H1 (cell line): ENCODE measurements around the gene METAP1D. TPM values are rescaled to one million over a fixed set of nuclear protein-coding genes. Genes with fewer than 3 reads are reported as not detected.

Experiments
- CTCF ChIA-PET: fragments of 300-600 bp; sonication (Branson Sonifier 250); formaldehyde crosslinking; loops from one replicate; lab custom pipeline; 2021; ENCODE audit not compliant: partially characterized antibody; lab: Charles Lee
- POLR2A ChIA-PET: fragments of 300-600 bp; sonication (Branson Sonifier 250); formaldehyde crosslinking; loops from one replicate; lab custom pipeline; 2021; ENCODE audit warnings: inconsistent platforms; ENCODE audit not compliant: partially characterized antibody; lab: Charles Lee
- DNase-seq, 2 experiments: peaks; one replicate each; pipeline versions ENCODE4 v3.0.0 to v3.0.0-alpha.2; 2010 to 2022; ENCODE audit warnings: low spot score in 2 of 2, low read depth in 1 of 2, mixed read lengths in 1 of 2
- FAIRE-seq: peaks from 2 replicates; lab custom pipeline; 2011; peaks lifted over from hg19 to GRCh38; lab: Jason Lieb, UNC
- H2AFZ ChIP-seq: 2 replicates; pipeline ENCODE4 v1.8.1; 2012; ENCODE audit warnings: low read length, inconsistent platforms
- H2AK5ac ChIP-seq: 2 replicates; pipeline ENCODE4 v1.6.1; 2013; ENCODE audit warnings: low read depth, low read length
- H2BK120ac ChIP-seq: replicated peaks from 2 replicates; pipeline ENCODE3; 2013; ENCODE audit warnings: low read depth, low read length, inconsistent platforms
- H2BK12ac ChIP-seq: 2 replicates; pipeline ENCODE4 v1.6.1; 2013; ENCODE audit warnings: low read depth, low read length
- H2BK15ac ChIP-seq: 2 replicates; pipeline ENCODE4 v1.6.1; 2013; ENCODE audit warnings: low read length
- H2BK20ac ChIP-seq: 2 replicates; pipeline ENCODE4 v1.6.1; 2013; ENCODE audit warnings: low read length
- H2BK5ac ChIP-seq: 2 replicates; pipeline ENCODE4 v1.6.1; 2013; ENCODE audit warnings: low read depth, low read length
- H3K14ac ChIP-seq: 2 replicates; pipeline ENCODE4 v1.6.1; 2013; ENCODE audit warnings: inconsistent platforms; ENCODE audit not compliant: insufficient read length
- H3K18ac ChIP-seq: 2 replicates; pipeline ENCODE4 v1.6.1; 2013; ENCODE audit warnings: low read length; ENCODE audit errors: extremely low read depth
- H3K23ac ChIP-seq: 2 replicates; pipeline ENCODE4 v1.6.1; 2013; ENCODE audit warnings: inconsistent platforms; ENCODE audit not compliant: insufficient read length
- H3K23me2 ChIP-seq: 2 replicates; pipeline ENCODE4 v1.6.1; 2013; ENCODE audit warnings: low read depth, low read length
- H3K27ac ChIP-seq: 2 replicates; pipeline ENCODE4 v1.6.1; 2011; ENCODE audit warnings: low read depth, low read length, inconsistent platforms
- H3K27me3 ChIP-seq, 4 experiments: replicated peaks in 1 of 4; 1 replicate in 1 of 4; 2 replicates in 3 of 4; pipeline versions ENCODE4 v1.6.1 to v1.8.1; 2011 to 2013; ENCODE audit warnings: low read length in 3 of 4, mild to moderate bottlenecking in 3 of 4, inconsistent platforms in 2 of 4, mixed read lengths in 2 of 4, moderate library complexity in 1 of 4; ENCODE audit not compliant: control insufficient read depth in 3 of 4, insufficient read depth in 3 of 4; ENCODE audit errors: extremely low read depth in 1 of 4
- H3K36me3 ChIP-seq, 4 experiments: 2 replicates each; pipeline versions ENCODE4 v1.6.1 to v1.8.1; 2011 to 2013; ENCODE audit warnings: mild to moderate bottlenecking in 4 of 4, low read length in 3 of 4, moderate library complexity in 2 of 4, control low read depth in 1 of 4, inconsistent platforms in 1 of 4; ENCODE audit not compliant: insufficient read depth in 4 of 4, control insufficient read depth in 2 of 4
- H3K4ac ChIP-seq: replicated peaks from 2 replicates; pipeline ENCODE3; 2013; ENCODE audit warnings: low read length, low read depth, mixed read lengths, inconsistent platforms; ENCODE audit not compliant: insufficient read length
- H3K4me1 ChIP-seq, 4 experiments: replicated peaks in 1 of 4; 1 replicate in 1 of 4; 2 replicates in 3 of 4; pipeline versions ENCODE4 v1.6.1 to v1.8.1; 2011 to 2013; ENCODE audit warnings: low read length in 3 of 4, inconsistent platforms in 2 of 4, mixed read lengths in 1 of 4; ENCODE audit not compliant: insufficient read depth in 4 of 4, control insufficient read depth in 3 of 4
- H3K4me2 ChIP-seq, 2 experiments: 2 replicates each; pipeline versions ENCODE4 v1.6.1 to v1.8.1; 2011 to 2013; ENCODE audit warnings: low read depth in 2 of 2, low read length in 2 of 2, control low read depth in 1 of 2, inconsistent platforms in 1 of 2, mild to moderate bottlenecking in 1 of 2; ENCODE audit not compliant: insufficient read depth in 1 of 2
- H3K4me3 ChIP-seq, 4 experiments: fragments of 200-600, 300-600 bp in 1 of 4; sonication (generic), shearing (Covaris generic), sonication (Bioruptor Twin) in 1 of 4; 2 replicates each; pipeline versions ENCODE4 v1.5.1 to v1.8.1; 2011 to 2016; ENCODE audit warnings: low read length in 4 of 4, low read depth in 3 of 4, control low read depth in 2 of 4, inconsistent platforms in 2 of 4, mild to moderate bottlenecking in 2 of 4, mixed read lengths in 1 of 4, moderate library complexity in 1 of 4; ENCODE audit not compliant: insufficient read depth in 2 of 4; ENCODE audit errors: extremely low read depth in 1 of 4
- H3K56ac ChIP-seq: replicated peaks from 2 replicates; pipeline ENCODE3; 2013; ENCODE audit warnings: low read depth, mild to moderate bottlenecking, mixed read lengths, low read length, inconsistent platforms; ENCODE audit not compliant: insufficient read length
- H3K79me1 ChIP-seq: 2 replicates; pipeline ENCODE4 v1.6.1; 2013; ENCODE audit warnings: low read depth, low read length, control low read depth
- H3K79me2 ChIP-seq, 2 experiments: 2 replicates each; pipeline versions ENCODE4 v1.6.1 to v1.8.1; 2012 to 2013; ENCODE audit warnings: low read length in 2 of 2, mild to moderate bottlenecking in 2 of 2, inconsistent platforms in 1 of 2; ENCODE audit not compliant: insufficient read depth in 2 of 2, control insufficient read depth in 1 of 2
- H3K9ac ChIP-seq, 4 experiments: replicated peaks in 1 of 4; 1 replicate in 1 of 4; 2 replicates in 3 of 4; pipeline versions ENCODE4 v1.6.1 to v1.8.1; 2011 to 2013; ENCODE audit warnings: low read depth in 3 of 4, low read length in 3 of 4, control low read depth in 2 of 4, mild to moderate bottlenecking in 2 of 4, moderate library complexity in 2 of 4, inconsistent platforms in 1 of 4; ENCODE audit errors: extremely low read depth in 1 of 4
- H3K9me3 ChIP-seq, 2 experiments: 2 replicates each; pipeline versions ENCODE4 v1.6.1 to v1.8.1; 2012 to 2013; ENCODE audit warnings: mild to moderate bottlenecking in 2 of 2, moderate library complexity in 2 of 2, control low read depth in 1 of 2, inconsistent platforms in 1 of 2, low read depth in 1 of 2, low read length in 1 of 2, mixed read lengths in 1 of 2; ENCODE audit not compliant: insufficient read depth in 2 of 2
- H4K20me1 ChIP-seq, 2 experiments: replicated peaks in 1 of 2; 2 replicates each; pipeline versions ENCODE3 to v1.8.1; 2011 to 2013; ENCODE audit warnings: inconsistent platforms in 2 of 2, low read length in 2 of 2, mild to moderate bottlenecking in 1 of 2; ENCODE audit not compliant: insufficient read depth in 2 of 2, control insufficient read depth in 1 of 2
- H4K5ac ChIP-seq: 2 replicates; pipeline ENCODE4 v1.6.1; 2013; ENCODE audit warnings: low read length, low read depth, mixed read lengths, inconsistent platforms; ENCODE audit not compliant: insufficient read length
- H4K8ac ChIP-seq: 2 replicates; pipeline ENCODE4 v1.8.0; 2013; ENCODE audit warnings: mild to moderate bottlenecking, moderate library complexity, low read length, inconsistent platforms; ENCODE audit not compliant: insufficient read depth; ENCODE audit errors: extremely low read depth
- H4K91ac ChIP-seq: replicated peaks from 2 replicates; pipeline ENCODE3; 2013; ENCODE audit warnings: low read length, mixed read lengths, inconsistent platforms; ENCODE audit not compliant: insufficient read length
- ASH2L ChIP-seq: fragments of 200-600, 300-600 bp; sonication (generic); IDR thresholded peaks from one replicate; pipeline ENCODE4 v1.7.1; 2017; ENCODE audit warnings: low read length
- CTCF ChIP-seq, 3 experiments: IDR thresholded peaks; 1 replicate in 2 of 3; 2 replicates in 1 of 3; pipeline versions ENCODE4 v1.5.1 to v1.6.1; 2011; ENCODE audit warnings: low read length in 3 of 3, mild to moderate bottlenecking in 3 of 3, inconsistent platforms in 2 of 3, low read depth in 1 of 3, moderate library complexity in 1 of 3; ENCODE audit not compliant: insufficient read depth in 1 of 3; ENCODE audit errors: control extremely low read depth in 1 of 3
- JUND ChIP-seq: IDR thresholded peaks from 2 replicates; pipeline ENCODE4 v1.6.1; 2011; ENCODE audit warnings: mild to moderate bottlenecking, improper control_type of control experiment, low read length
- KDM1A ChIP-seq: fragments of 200-600, 300-600 bp; sonication (generic); IDR thresholded peaks from 2 replicates; pipeline ENCODE4 v1.7.1; 2016; ENCODE audit warnings: mild to moderate bottlenecking, low read length, borderline replicate concordance
- KDM4A ChIP-seq: IDR thresholded peaks from one replicate; pipeline ENCODE4 v1.7.1; 2012; ENCODE audit warnings: low read depth, mild to moderate bottlenecking, moderate library complexity, low read length, inconsistent platforms; ENCODE audit not compliant: severe bottlenecking
- POU5F1 ChIP-seq: IDR thresholded peaks from 2 replicates; pipeline ENCODE4 v1.6.1; 2011; ENCODE audit warnings: low read depth, mild to moderate bottlenecking, low read length, moderate library complexity
- RAD21 ChIP-seq, 2 experiments: IDR thresholded peaks in 1 of 2; conservative IDR thresholded peaks in 1 of 2; 2 replicates each; pipeline ENCODE4 v1.6.1; 2011; ENCODE audit warnings: low read depth in 2 of 2, low read length in 2 of 2, improper control_type of control experiment in 1 of 2, inconsistent platforms in 1 of 2, mild to moderate bottlenecking in 1 of 2, moderate library complexity in 1 of 2
- SP2 ChIP-seq: IDR thresholded peaks from 2 replicates; pipeline ENCODE4 v1.6.1; 2012; ENCODE audit warnings: mild to moderate bottlenecking, low read length, inconsistent platforms
- TAF1 ChIP-seq: IDR thresholded peaks from 2 replicates; pipeline ENCODE4 v1.6.1; 2011; ENCODE audit warnings: mild to moderate bottlenecking, low read depth, low read length
- TAF7 ChIP-seq: optimal IDR thresholded peaks from 2 replicates; pipeline ENCODE3; 2011; ENCODE audit warnings: low read depth, mild to moderate bottlenecking, inconsistent platforms, low read length, moderate library complexity, borderline replicate concordance
- TCF12 ChIP-seq: IDR thresholded peaks from 2 replicates; pipeline ENCODE4 v1.6.1; 2011; ENCODE audit warnings: low read depth, mild to moderate bottlenecking, low read length
- TEAD4 ChIP-seq: IDR thresholded peaks from 2 replicates; pipeline ENCODE4 v1.6.1; 2012; ENCODE audit warnings: low read depth, low read length, inconsistent platforms, mixed read lengths
- WGBS, 2 experiments: shearing (Covaris generic) in 1 of 2; methylation state at CpG; one replicate each; pipeline versions ENCODE4 v1.1.6 to v1.1.7; 2013 to 2015; ENCODE audit warnings: low lambda C conversion rate in 2 of 2, mixed read lengths in 2 of 2, inconsistent platforms in 1 of 2, low coverage in 1 of 2, missing lambda C conversion rate in 1 of 2; ENCODE audit not compliant: insufficient replicate concordance in 2 of 2, insufficient coverage in 1 of 2, insufficient read length in 1 of 2; ENCODE audit errors: extremely low coverage in 1 of 2, missing lambda C conversion rate in 1 of 2; 5-methylcytosine and 5-hydroxymethylcytosine counted together
- polyA plus RNA-seq, 7 experiments: library from polyadenylated mRNA; depleted of rRNA in 3 of 7; stranded (reverse) in 5 of 7; unstranded in 2 of 7; fragments of >200 nt in 5 of 7; fragments of 200-250 nt in 2 of 7; gene quantifications; 1 replicate in 5 of 7; 2 replicates in 1 of 7; 4 replicates in 1 of 7; pipeline versions ENCODE4 v1.2.1 to v1.2.3, GENCODE V29; 2011 to 2013; ENCODE audit warnings: missing spikeins in 2 of 7, mixed read lengths in 2 of 7
- total RNA-seq: library from RNA; stranded (reverse); fragmentation: NEBNext Ultra II Directional; extraction: Animal tissue kit (Norgen Biotek cat#: 25700); gene quantifications from 2 replicates; pipeline ENCODE4 v1.2.1, GENCODE V29; 2021

METAP1D gene
- total and polyA plus RNA-seq, 2 of the 8 experiments (the other 6 are each of a cell fraction or from before 2014, with no cell fraction given): 3.9 to 6.2 TPM

GRCh38 chr2:171957061-171957460 lies 42.7 kb upstream of the METAP1D start:
- no peak overlapping the region for H2BK5ac ChIP-seq
- H3K56ac ChIP-seq: no peak overlapping the region
- H3K79me1 ChIP-seq: no peaks in the 10 kb centered on the region
- no peak overlapping the region for H4K5ac ChIP-seq
- H3K4me2 ChIP-seq: no peak overlapping the region
- H3K9ac ChIP-seq: no peak overlapping the region
- ChIA-PET CTCF (interaction anchor here (0.7 to 1.0 kb wide), 4 partner anchors 15 to 147 kb away, joined by 3 to 4 read pairs (median 3); no protein-coding TSS in a partner anchor), POLR2A (no interaction called here)
- no peak overlapping the region for H2BK12ac ChIP-seq
- H3K4ac ChIP-seq: no peak overlapping the region
- H4K8ac ChIP-seq: no peak overlapping the region
- no peak overlapping the region for H3K23ac ChIP-seq
- FAIRE-seq: no peak
- H3K27ac ChIP-seq: no peak overlapping the region
- no peaks in the 10 kb centered on the region for H3K27me3 ChIP-seq
- no peaks in the 10 kb centered on the region; a peak in 1 of 7 replicates for H3K4me1 ChIP-seq
- no peaks in the 10 kb centered on the region for H3K9me3 ChIP-seq
- peaks cover 0 to 8% (median 1%) of the 10 kb centered on the region in 4 experiments; a peak in 4 of 8 replicates for H3K36me3 ChIP-seq
- H2AFZ ChIP-seq: no peak overlapping the region
- no peak for DNase-seq
- 90% methylated on average over 2 of the region's 2 CpGs; no CpG with 5 or more reads in 1 of the 2 experiments for WGBS, 2 experiments
- H2AK5ac ChIP-seq: no peak overlapping the region
- no peak overlapping the region for H3K4me3 ChIP-seq
- no peak overlapping the region for H2BK120ac ChIP-seq
- H2BK15ac ChIP-seq: no peak overlapping the region
- H3K14ac ChIP-seq: no peak overlapping the region
- H3K79me2 ChIP-seq: no peaks in the 10 kb centered on the region
- no peak overlapping the region for H4K91ac ChIP-seq
- no peak overlapping the region for H3K18ac ChIP-seq
- no peaks in the 10 kb centered on the region for H3K23me2 ChIP-seq
- peaks cover 3 to 4% of the 10 kb centered on the region in 2 experiments for H4K20me1 ChIP-seq
- no peak overlapping the region for H2BK20ac ChIP-seq
- peak in 1 of 3 experiments; percentile 31; a peak in 2 of 4 replicates for TF ChIP-seq CTCF (IDR thresholded peaks at IDR 0.05; ENCODE audit: control extremely low read depth in 1 of 3, insufficient read depth in 1 of 3, low read depth in 1 of 3, low read length in 3 of 3)
- TF ChIP-seq TAF7: no peak
- TF ChIP-seq KDM4A: no peak
- TF ChIP-seq JUND: no peak
- TF ChIP-seq KDM1A: no peak
- TF ChIP-seq TAF1: no peak
- TF ChIP-seq TEAD4: no peak
- TF ChIP-seq POU5F1: no peak
- peak; percentile 44 to 52 for TF ChIP-seq RAD21 (IDR thresholded peaks at IDR 0.05 in 1 of 2, conservative IDR thresholded peaks at IDR 0.05 in 1 of 2; ENCODE audit: low read depth in 2 of 2, low read length in 2 of 2)
- TF ChIP-seq ASH2L: no peak
- no peak for TF ChIP-seq TCF12
- TF ChIP-seq SP2: no peak
